ENCODE results near the gene PDCD11.

The PDCD11 gene

DNA sequence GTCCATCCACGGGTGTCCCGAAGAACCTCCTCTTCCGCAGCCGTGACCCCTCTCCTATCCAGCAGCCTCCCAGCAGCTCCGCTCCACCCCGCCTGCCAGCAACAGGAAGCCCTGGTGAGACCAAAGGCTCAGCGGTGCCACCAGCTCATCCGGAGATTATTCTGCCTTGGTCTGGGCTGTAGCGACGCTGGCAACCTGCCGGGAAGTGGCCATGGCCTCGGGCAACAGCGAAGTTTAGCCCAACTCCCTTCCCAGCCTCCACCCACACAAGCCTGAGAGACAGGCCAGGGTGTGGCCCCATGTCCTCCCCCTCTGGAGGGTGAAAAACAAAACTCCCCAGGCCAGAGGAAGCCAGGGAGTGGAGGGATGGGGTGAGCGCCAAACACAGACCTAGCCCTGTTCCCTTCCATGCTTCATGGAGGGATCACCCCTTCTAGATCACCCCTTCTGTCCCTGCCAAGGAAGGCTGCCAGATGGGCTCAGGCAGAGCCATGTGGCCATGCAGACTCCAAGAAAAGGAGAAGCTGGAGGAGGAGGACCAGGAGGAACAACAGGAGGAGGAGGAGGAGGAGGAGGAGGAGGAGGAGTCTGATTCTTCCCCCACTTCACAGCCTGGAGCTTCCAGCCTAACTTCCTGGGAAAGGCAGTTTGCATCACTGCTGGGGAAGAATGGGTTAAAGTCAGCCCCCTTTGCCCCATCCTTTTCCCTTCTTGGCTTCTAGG is 54.8 kb downstream of the PDCD11 start:
- DNase-seq (ENCODE audit: insufficient read length, low spot score) (peak; percentile 87), FAIRE-seq (no peak)
- 0 out of 2 replicates have a peak, but pooled peaks have one; percentile 35 for TF ChIP-seq POLR2A (IDR thresholded peaks at IDR 0.05; ENCODE audit: low read depth, low read length)

GRCh38 chr10:103451831-103452505 is 55.5 kb downstream of the PDCD11 start, which contains the start of gene CALHM2:
Gene CALHM2 (minus strand): TSS chr10:103452370. CDS start chr10:103449941, 2,429 bp downstream.
- FAIRE-seq (no peak), DNase-seq (ENCODE audit: insufficient read length, low spot score) (peak; percentile 84)
- TF ChIP-seq POLR2A (IDR thresholded peaks at IDR 0.05; ENCODE audit: low read depth, low read length), result peak; percentile 64

GRCh38 chr10:103452506-103453230 is 56.2 kb downstream of the PDCD11 start:
- FAIRE-seq, result no peak
- no peak for TF ChIP-seq POLR2A (IDR thresholded peaks at IDR 0.05; ENCODE audit: low read depth, low read length)
- no peak for DNase-seq (ENCODE audit: insufficient read length, low spot score)

- TF ChIP-seq POLR2A (IDR thresholded peaks at IDR 0.05; ENCODE audit: low read depth, low read length), result no peak
- FAIRE-seq, result no peak
- no peak for DNase-seq (ENCODE audit: insufficient read length, low spot score)
These were observed 57.6 kb downstream of the PDCD11 start for GRCh38 chr10:103454026-103454425.

DNA sequence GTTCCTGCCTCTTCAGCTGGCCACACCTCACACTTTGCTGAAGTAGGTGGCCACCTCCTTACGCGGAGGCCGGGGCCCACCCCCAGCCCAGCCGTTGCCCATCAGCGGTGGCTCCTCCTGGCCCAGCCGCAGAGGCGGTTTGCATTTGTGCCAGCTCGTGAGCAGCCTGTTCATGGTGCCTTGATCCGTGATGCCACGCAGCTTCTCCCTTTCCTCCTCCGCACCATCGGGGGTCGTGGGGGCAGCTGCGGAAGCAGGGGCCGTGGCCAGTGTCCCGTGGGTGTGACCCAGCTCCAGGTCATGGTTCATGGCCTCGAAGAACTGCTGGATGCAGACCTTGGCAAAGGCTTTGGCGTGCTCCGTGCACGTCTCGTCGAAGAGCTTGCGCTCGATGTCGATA is 58.8 kb downstream of the PDCD11 start:
- TF ChIP-seq POLR2A (IDR thresholded peaks at IDR 0.05; ENCODE audit: low read depth, low read length), result no peak
- FAIRE-seq (no peak), DNase-seq (ENCODE audit: insufficient read length, low spot score) (no peak)

DNA sequence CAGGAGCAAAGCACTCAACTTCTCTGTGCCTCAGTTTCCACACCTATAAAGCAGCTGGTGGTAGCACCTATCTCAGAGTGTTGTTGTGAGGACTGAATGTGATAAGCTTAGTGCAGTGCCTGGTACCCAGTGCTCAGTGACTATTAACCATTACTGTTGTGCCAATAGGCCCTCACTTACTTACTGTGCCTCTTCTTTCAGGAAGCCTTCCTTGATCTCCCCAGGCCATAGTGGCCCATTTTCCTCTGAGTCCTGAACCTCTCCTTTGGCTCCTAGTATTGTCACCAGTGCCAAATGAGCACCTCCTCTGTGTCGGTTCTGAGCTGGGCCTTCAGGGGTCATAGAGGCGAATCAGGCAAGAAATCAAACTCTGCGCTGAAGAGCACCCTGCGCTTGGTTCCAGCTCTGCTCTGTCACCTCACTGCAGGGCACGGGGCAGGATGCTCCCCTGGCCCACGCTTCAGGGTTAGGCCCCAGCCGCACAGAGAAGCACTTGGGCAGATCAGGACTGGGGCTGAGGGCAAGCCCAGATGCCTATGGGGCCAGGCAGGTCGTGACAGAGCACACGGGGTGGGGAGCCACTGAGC is 59.7 kb downstream of the PDCD11 start:
- DNase-seq (ENCODE audit: insufficient read length, low spot score), result no peak

GRCh38 chr10:103457176-103457712 is 60.8 kb downstream of the PDCD11 start:
- DNase-seq (ENCODE audit: insufficient read length, low spot score), result no peak
- no peak for FAIRE-seq
- no peak for TF ChIP-seq POLR2A (IDR thresholded peaks at IDR 0.05; ENCODE audit: low read depth, low read length)

More for the DNA sequence above, 59.7 kb downstream of the PDCD11 start:
- FAIRE-seq, result no peak
- TF ChIP-seq POLR2A (IDR thresholded peaks at IDR 0.05; ENCODE audit: low read depth, low read length), result no peak

GRCh38 chr10:103457896-103458583 is 61.6 kb downstream of the PDCD11 start:
- no peak for TF ChIP-seq POLR2A (IDR thresholded peaks at IDR 0.05; ENCODE audit: low read depth, low read length)
- DNase-seq (ENCODE audit: insufficient read length, low spot score), result no peak
- no peak for FAIRE-seq

DNA sequence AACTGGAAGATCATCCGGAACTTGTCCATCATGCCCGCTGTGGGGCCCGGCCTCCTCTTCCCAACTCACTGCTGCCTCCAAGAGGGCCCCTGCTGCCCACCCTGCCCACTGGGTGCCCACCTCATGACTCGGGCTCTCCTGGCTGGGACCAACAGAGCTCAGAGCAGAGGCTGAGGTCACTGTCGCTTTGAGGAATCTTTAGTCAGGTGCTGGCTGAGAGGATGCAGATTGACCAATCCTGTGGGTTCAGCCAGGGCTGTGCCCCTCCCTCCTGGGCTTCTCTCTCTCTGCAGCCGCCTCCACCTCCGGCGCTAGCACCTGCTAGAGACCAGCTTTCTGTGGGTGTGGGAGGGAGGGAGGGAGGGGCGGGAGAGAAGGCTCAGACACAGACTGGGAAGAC is 62.3 kb downstream of the PDCD11 start, which contains the start of gene CALHM1:
CALHM1 (minus strand) TSS at position 181 of the 400 bp plus-strand sequence; CDS start at position 32, 149 bp downstream.
- FAIRE-seq (no peak), DNase-seq (ENCODE audit: insufficient read length, low spot score) (no peak)
- TF ChIP-seq POLR2A (IDR thresholded peaks at IDR 0.05; ENCODE audit: low read depth, low read length), result no peak

GRCh38 chr10:103459615-103460014 is 63.2 kb downstream of the PDCD11 start:
- DNase-seq (ENCODE audit: insufficient read length, low spot score) (no peak), FAIRE-seq (no peak)
- no peak for TF ChIP-seq POLR2A (IDR thresholded peaks at IDR 0.05; ENCODE audit: low read depth, low read length)

DNA sequence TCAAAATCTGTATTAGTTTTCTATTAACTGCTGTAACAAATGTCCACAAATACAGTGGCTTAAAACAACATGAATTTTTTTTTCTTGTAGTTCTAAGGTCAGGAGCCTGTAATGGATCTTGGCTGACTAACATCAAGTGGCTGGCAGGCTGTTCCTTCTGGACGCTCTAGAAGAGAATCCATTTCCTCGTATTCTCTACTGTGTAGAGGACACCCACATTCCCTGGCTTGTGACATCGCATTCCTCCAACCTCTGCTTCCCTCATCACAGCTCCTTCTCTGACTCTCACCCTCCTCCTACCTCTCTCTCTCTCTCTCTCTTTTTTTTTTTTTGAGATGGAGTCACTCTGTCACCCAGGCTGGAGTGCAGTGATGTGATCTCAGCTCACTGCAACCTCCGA is 67.1 kb downstream of the PDCD11 start:
- FAIRE-seq (no peak), DNase-seq (ENCODE audit: insufficient read length, low spot score) (no peak)
- no peak for TF ChIP-seq POLR2A (IDR thresholded peaks at IDR 0.05; ENCODE audit: low read depth, low read length)

GRCh38 chr10:103465411-103466179 is 69.2 kb downstream of the PDCD11 start:
- TF ChIP-seq POLR2A (IDR thresholded peaks at IDR 0.05; ENCODE audit: low read depth, low read length), result no peak
- FAIRE-seq (no peak), DNase-seq (ENCODE audit: insufficient read length, low spot score) (no peak)

Measured in H54 (cell line).